K562 (cell line): ENCODE results near the gene PGF. TPM values are rescaled to one million over a fixed set of nuclear protein-coding genes. Genes with fewer than 3 reads are reported as not detected.
A peak's percentile ranks its signal among the peaks of the same experiment; 100 is the strongest.

Source experiments
- FOSL1 ChIP-seq: fragments of 200-800 bp; sonication (Bioruptor generic); conservative IDR thresholded peaks from 2 replicates; pipeline ENCODE4 v1.6.1; 2016; ENCODE audit warnings: missing genetic modification characterization, missing compliant biosample characterization
- HDAC8 ChIP-seq: fragments of 450-650 bp; IDR thresholded peaks from 2 replicates; pipeline ENCODE4 v1.6.1; 2016; ENCODE audit warnings: mild to moderate bottlenecking, missing genetic modification characterization, moderate library complexity, missing compliant biosample characterization
- RBM15 ChIP-seq: fragments of 200-400 bp; formaldehyde crosslinking; IDR thresholded peaks from 2 replicates; pipeline ENCODE4 v1.6.1; 2018; ENCODE audit warnings: mild to moderate bottlenecking, low read length, moderate library complexity; ENCODE audit not compliant: insufficient read depth
- RBM34 ChIP-seq: fragments of 200-400 bp; formaldehyde crosslinking; IDR thresholded peaks from 2 replicates; pipeline ENCODE4 v1.6.1; 2018; ENCODE audit warnings: low read length, borderline replicate concordance; ENCODE audit not compliant: insufficient read depth
- STAG1 ChIP-seq: sonication (generic); formaldehyde crosslinking; IDR thresholded peaks from 2 replicates; pipeline ENCODE4 v1.5.0; 2020; ENCODE audit warnings: missing genetic modification reagents, borderline replicate concordance
- TAF15 ChIP-seq: fragments of 200-400 bp; formaldehyde crosslinking; IDR thresholded peaks from 2 replicates; pipeline ENCODE4 v1.6.1; 2017; ENCODE audit warnings: mild to moderate bottlenecking, low read depth, low read length, moderate library complexity
- ZBTB7A ChIP-seq: IDR thresholded peaks from 2 replicates; pipeline ENCODE4 v1.6.1; 2011; ENCODE audit warnings: low read depth, mild to moderate bottlenecking, low read length, moderate library complexity, borderline replicate concordance; ENCODE audit not compliant: control insufficient read depth
- polyA plus RNA-seq, 8 experiments: library from polyadenylated mRNA; depleted of rRNA in 4 of 8; stranded (reverse) in 5 of 8; unstranded in 3 of 8; fragments of >200 nt; fragmentation: Nextera tagmentation in 2 of 8; fragmentation: Illumina TruSeq in 1 of 8; extraction: Ambion mirVana in 2 of 8; extraction: Trizol in 1 of 8; gene quantifications; 2 replicates each; pipeline versions ENCODE4 v1.2.1 to v1.2.3, GENCODE V29; 2011 to 2014; ENCODE audit warnings: inconsistent platforms in 1 of 8, missing spikeins in 1 of 8
- total RNA-seq, 7 experiments: library from RNA; depleted of rRNA in 6 of 7; stranded (reverse); fragments of >200 nt in 6 of 7; fragmentation: Illumina TruSeq in 2 of 7; extraction: Trizol in 2 of 7; gene quantifications; 2 replicates each; pipeline versions ENCODE4 v1.2.1 to v1.2.3, GENCODE V29; 2011 to 2021; ENCODE audit warnings: low replicate concordance in 1 of 7
- TF ChIP-seq, protein P1 (sequence below): fragments of 250-450 bp; sonication (Bioruptor Pico); IDR thresholded peaks from 2 replicates; pipeline ENCODE4 v1.8.0; 2021; ENCODE audit warnings: mild to moderate bottlenecking, moderate library complexity
- TF ChIP-seq, protein P2 (sequence below): IDR thresholded peaks from 2 replicates; pipeline ENCODE4 v1.6.1; 2014; ENCODE audit warnings: antibody characterized with exemption
- TF ChIP-seq, protein P3 (sequence below): fragments of 450-650 bp; IDR thresholded peaks from 2 replicates; pipeline ENCODE4 v1.6.1; 2016; ENCODE audit warnings: mild to moderate bottlenecking
- TF ChIP-seq, protein P4 (sequence below), 2 experiments: fragments of 450-650 bp in 1 of 2; sonication (generic) in 1 of 2; formaldehyde crosslinking in 1 of 2; IDR thresholded peaks; 2 replicates each; pipeline versions ENCODE4 v1.7.1 to v1.9.0; 2016 to 2022; ENCODE audit warnings: inconsistent platforms in 1 of 2, mild to moderate bottlenecking in 1 of 2, missing genetic modification reagents in 1 of 2

PGF gene
- total and polyA plus RNA-seq, 9 of the 15 experiments (the other 6 are each of a cell fraction or from before 2014, with no cell fraction given): 0.04 to 0.44 (median 0.18) TPM

DNA sequence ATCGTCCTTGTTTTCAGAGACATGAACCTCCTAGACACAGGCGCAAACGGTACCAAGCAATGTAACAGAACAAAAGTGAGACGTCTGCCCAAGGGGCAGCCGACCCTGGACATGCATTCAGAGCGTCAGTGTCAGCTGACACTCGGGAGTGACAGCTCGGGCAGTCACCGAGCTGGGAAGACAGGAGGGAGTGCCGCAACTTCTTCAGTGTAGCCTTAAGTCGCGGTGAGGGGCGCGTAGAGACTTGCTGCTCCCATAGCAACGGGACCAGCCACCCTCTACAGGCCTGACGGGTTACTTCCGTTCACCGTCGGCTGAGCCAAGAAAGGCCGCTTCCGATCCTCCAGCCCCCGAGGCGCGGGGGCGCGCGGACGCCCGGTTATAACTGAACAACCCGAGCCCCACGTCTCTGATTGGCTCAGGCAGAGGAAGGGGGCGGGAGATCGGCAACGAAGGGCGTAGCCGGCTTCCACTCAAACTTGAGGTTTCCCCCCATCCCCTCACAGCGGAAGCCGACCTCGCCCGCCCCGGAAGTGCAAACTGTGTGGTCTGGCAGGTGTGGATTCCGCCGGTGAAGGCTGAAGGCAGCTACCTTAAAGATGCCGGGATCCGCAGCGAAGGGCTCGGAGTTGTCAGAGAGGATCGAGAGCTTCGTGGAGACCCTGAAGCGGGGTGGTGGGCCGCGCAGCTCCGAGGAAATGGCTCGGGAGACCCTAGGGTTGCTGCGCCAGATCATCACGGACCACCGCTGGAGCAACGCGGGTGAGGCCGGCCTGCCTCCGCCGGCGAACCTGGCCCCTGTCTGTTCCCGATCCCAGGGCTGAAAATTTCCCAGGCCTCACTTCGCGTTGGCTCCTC, 47.2 kb upstream of the PGF start, which contains the start of gene EIF2B2 (continued):
- TF ChIP-seq, protein P1, sequence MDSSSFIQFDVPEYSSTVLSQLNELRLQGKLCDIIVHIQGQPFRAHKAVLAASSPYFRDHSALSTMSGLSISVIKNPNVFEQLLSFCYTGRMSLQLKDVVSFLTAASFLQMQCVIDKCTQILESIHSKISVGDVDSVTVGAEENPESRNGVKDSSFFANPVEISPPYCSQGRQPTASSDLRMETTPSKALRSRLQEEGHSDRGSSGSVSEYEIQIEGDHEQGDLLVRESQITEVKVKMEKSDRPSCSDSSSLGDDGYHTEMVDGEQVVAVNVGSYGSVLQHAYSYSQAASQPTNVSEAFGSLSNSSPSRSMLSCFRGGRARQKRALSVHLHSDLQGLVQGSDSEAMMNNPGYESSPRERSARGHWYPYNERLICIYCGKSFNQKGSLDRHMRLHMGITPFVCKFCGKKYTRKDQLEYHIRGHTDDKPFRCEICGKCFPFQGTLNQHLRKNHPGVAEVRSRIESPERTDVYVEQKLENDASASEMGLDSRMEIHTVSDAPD (CRISPR knock-in tag): no peak
- TF ChIP-seq, protein P2, sequence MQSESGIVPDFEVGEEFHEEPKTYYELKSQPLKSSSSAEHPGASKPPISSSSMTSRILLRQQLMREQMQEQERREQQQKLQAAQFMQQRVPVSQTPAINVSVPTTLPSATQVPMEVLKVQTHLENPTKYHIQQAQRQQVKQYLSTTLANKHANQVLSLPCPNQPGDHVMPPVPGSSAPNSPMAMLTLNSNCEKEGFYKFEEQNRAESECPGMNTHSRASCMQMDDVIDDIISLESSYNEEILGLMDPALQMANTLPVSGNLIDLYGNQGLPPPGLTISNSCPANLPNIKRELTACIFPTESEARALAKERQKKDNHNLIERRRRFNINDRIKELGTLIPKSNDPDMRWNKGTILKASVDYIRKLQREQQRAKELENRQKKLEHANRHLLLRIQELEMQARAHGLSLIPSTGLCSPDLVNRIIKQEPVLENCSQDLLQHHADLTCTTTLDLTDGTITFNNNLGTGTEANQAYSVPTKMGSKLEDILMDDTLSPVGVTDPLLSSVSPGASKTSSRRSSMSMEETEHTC: no peak
- no peak for TF ChIP-seq STAG1 (CRISPR knock-in tag)
- TF ChIP-seq, protein P3, sequence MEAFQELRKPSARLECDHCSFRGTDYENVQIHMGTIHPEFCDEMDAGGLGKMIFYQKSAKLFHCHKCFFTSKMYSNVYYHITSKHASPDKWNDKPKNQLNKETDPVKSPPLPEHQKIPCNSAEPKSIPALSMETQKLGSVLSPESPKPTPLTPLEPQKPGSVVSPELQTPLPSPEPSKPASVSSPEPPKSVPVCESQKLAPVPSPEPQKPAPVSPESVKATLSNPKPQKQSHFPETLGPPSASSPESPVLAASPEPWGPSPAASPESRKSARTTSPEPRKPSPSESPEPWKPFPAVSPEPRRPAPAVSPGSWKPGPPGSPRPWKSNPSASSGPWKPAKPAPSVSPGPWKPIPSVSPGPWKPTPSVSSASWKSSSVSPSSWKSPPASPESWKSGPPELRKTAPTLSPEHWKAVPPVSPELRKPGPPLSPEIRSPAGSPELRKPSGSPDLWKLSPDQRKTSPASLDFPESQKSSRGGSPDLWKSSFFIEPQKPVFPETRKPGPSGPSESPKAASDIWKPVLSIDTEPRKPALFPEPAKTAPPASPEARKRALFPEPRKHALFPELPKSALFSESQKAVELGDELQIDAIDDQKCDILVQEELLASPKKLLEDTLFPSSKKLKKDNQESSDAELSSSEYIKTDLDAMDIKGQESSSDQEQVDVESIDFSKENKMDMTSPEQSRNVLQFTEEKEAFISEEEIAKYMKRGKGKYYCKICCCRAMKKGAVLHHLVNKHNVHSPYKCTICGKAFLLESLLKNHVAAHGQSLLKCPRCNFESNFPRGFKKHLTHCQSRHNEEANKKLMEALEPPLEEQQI: no peak
- TF ChIP-seq, protein P4, sequence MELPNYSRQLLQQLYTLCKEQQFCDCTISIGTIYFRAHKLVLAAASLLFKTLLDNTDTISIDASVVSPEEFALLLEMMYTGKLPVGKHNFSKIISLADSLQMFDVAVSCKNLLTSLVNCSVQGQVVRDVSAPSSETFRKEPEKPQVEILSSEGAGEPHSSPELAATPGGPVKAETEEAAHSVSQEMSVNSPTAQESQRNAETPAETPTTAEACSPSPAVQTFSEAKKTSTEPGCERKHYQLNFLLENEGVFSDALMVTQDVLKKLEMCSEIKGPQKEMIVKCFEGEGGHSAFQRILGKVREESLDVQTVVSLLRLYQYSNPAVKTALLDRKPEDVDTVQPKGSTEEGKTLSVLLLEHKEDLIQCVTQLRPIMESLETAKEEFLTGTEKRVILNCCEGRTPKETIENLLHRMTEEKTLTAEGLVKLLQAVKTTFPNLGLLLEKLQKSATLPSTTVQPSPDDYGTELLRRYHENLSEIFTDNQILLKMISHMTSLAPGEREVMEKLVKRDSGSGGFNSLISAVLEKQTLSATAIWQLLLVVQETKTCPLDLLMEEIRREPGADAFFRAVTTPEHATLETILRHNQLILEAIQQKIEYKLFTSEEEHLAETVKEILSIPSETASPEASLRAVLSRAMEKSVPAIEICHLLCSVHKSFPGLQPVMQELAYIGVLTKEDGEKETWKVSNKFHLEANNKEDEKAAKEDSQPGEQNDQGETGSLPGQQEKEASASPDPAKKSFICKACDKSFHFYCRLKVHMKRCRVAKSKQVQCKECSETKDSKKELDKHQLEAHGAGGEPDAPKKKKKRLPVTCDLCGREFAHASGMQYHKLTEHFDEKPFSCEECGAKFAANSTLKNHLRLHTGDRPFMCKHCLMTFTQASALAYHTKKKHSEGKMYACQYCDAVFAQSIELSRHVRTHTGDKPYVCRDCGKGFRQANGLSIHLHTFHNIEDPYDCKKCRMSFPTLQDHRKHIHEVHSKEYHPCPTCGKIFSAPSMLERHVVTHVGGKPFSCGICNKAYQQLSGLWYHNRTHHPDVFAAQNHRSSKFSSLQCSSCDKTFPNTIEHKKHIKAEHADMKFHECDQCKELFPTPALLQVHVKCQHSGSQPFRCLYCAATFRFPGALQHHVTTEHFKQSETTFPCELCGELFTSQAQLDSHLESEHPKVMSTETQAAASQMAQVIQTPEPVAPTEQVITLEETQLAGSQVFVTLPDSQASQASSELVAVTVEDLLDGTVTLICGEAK (IDR thresholded peaks at IDR 0.05): peak; percentile 97
- TF ChIP-seq, protein P4 (CRISPR knock-in tag; IDR thresholded peaks at IDR 0.05): no peak
- no peak for TF ChIP-seq FOSL1 (tag)
- TF ChIP-seq HDAC8 (tag): no peak
- no peak for TF ChIP-seq RBM34
- peak; percentile 74; the same call in 1 of the 2 replicates for TF ChIP-seq ZBTB7A
- no peak for TF ChIP-seq RBM15
- TF ChIP-seq TAF15: no peak
